CD4-positive, alpha-beta T cell treated with Interleukin-2 at 100 ng/mL for 4 hours (primary cell): ENCODE results near the gene HMX2.
A peak's percentile ranks its signal among the peaks of the same experiment; 100 is the strongest.
"Not testable (repeated sequence)": the region's sequence is repeated elsewhere in the genome, so short reads cannot be mapped to it uniquely, and the experiment has no call there.

ENCODE experiments used
- DNase-seq: peaks from one replicate; pipeline ENCODE4 v3.0.0-alpha.2; 2020; ENCODE audit warnings: low spot score

HMX2 gene

GRCh38 chr10:123151737-123152135 is 3.8 kb downstream of the HMX2 start:
- DNase-seq: no peak

DNA sequence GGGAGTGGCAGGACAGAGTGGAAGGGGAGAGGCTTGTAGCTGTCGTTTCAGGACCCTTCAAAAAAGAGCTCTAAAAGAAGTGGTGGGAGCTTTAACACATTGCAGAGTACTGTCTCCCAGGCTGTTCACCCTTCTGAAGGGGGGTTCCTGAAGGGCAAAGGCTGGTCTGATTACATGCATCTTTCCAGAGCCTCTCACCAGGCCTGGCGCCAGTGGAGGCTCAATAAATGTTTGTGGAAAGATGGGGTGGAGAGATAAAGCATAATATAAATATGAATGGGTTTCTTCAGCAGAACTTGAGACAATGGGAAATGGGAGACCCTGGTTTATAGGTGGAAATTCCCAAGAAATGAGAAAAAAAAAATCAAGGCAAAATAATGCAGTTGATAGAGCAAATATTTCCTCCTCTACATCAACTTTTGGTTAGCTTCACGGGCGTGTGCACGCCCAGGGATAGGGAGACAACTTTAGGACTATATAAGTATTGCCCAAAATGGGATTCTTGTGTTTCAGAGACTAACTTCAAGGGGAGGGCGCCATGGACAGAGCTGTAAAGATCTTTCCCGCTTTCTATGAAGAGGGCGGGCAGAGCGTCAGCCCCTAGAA is 5.7 kb downstream of the HMX2 start:
- DNase-seq: no peak

DNA sequence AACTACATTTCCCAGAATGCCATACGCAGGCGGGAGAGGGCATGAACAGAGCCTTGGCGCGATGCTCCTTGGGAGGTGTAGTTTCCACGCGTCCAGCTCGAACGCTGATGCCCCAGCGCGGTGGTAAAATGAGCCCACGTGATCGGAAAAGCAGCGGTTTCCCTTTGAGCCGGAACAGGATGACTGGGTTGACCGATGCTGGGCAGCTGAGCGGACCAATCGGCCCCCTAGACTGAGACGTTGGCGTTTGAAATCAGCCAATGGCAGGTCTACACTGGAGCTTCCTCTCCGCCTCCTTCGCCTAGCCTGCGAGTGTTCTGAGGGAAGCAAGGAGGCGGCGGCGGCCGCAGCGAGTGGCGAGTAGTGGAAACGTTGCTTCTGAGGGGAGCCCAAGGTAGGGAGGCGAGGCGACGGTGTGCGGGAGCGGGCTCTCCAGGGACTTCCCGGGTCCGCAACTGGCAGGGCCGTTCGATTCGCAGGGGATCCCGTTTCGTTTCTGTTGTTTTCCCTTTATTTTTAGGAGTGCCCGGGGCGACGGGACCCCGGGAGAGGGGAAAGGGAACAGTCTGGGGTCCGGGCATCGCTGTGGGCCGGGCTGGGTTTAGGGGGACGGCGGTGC is 6.3 kb downstream of the HMX2 start, which contains the start of gene BUB3:
BUB3 (plus strand) TSS at position 311 of the 619 bp plus-strand sequence. CDS start 516 bp downstream, outside the sequence.
- DNase-seq: peak; percentile 97

GRCh38 chr10:123154711-123155505 is 7.0 kb downstream of the HMX2 start:
- peak; percentile 27 for DNase-seq

- no peak for DNase-seq
These were observed 8.1 kb downstream of the HMX2 start for GRCh38 chr10:123156078-123156477.

DNA sequence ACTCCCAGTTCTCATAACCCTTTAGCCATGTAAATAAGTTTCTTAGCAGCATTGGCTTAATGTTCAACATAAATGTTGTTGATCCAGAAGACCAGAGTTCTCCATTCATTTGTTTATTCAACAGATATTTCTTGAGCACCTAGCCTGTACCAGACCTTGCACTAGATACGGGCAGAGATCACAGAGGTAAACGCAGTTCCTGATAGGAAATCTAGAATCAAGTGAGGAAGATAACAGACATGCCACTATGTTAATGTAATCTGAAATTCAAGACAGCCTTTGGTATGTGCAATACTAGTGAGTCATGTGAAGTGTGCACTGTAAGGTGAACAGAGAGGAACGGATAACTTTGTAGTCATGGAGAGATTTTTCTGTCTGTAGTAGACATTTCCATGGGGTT is 9.3 kb downstream of the HMX2 start:
- no peak for DNase-seq

DNA sequence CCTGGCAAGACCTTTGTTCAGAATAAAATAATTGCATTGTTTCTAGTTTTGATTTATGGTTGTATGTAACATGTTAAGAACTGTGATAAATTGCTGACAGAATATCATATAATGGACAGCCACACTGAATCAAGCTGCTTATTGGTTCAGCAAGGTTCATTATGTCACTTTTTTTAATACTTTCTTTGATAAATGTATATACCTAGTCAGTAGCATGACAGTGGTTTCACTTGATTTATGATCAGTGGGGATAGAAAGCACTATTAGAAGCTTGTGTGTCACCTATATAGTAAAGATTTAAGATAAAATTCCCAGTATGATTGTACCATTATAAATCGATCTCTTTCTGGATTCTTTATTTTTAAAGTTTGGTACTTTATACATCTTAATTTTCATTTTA is 10.7 kb downstream of the HMX2 start:
- DNase-seq: no peak

DNA sequence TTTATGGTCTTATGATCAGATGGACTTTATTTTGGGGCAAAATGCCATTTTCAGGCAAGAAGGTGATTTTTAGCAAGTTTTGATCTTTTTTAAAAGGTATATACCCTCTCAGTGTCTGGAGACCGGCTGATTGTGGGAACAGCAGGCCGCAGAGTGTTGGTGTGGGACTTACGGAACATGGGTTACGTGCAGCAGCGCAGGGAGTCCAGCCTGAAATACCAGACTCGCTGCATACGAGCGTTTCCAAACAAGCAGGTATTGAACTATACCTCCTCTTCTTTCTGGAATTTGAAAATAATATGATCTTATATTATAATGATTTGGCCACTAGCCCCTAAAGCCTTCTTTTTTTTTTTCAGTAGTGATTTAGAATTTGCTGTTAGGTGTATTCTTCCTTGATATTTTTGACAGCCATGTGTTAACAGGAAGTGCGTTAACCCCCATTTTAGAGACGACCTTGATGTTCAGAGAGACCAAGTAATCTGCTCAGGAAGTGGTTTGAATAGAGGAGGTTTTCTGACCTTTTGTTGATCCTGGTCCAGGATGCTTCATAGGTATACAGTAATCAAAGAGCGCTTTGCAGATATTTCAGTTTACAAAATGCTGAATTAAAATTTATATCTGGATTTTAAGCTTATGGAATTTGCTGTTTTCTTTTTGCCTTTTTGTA is 12.5 kb downstream of the HMX2 start:
- DNase-seq: peak; percentile 64

DNA sequence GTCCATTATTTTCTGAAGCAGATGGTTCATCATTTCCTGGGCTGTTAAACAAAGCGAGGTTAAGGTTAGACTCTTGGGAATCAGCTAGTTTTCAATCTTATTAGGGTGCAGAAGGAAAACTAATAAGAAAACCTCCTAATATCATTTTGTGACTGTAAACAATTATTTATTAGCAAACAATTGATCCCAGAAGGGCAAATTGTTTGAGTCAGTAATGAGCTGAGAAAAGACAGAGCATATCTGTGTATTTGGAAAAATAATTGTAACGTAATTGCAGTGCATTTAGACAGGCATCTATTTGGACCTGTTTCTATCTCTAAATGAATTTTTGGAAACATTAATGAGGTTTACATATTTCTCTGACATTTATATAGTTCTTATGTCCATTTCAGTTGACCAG is 16.4 kb downstream of the HMX2 start:
- no peak for DNase-seq

DNA sequence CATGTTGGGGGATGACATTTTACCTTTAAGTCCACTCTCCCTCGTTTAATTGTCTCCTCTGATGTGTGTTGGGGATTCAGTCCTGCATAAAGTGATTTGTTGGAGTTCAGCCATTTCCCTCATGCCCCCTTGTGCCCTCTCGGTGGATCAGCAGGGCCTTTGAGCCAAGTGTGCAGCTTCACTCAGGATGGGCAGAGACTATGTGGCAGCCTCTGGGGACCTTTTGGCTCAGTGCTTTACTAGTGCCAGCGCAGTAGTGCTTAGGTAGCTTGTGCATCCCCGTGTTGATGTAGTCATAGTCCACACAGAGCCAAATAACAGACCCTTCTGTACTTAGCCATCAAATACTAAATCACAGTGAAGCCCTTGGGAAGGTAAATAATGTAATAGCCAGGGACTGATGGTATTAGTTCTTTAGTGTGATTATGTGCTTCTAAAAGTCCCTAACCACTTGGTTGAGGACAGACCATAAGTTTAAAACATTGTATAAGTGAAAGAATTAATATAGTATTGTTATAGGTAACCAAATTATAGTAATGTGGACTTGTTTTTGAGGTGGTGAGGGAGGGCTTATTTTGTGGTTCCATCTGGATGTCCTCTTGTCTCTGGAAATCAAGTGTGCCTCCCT is 17.6 kb downstream of the HMX2 start:
- no peak for DNase-seq

DNA sequence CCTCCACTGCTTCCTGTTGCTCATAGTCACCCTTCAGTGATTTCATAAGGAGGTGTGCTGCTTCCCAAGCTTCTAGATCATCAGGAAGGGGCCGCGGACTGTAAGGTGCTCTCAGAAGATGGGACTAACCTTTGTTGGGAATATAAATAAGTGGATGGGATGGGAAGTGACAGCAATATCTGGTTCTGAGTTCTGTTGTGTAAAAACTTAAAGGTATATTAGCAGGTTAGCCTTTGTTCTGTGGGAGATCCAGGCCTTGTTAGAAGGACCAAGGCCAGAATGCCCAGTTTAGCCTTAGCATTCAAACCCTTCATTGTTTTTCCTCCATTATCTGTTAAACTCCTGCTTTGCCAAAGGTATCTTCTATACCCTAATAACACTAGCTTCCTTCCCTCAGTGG is 18.7 kb downstream of the HMX2 start:
- DNase-seq: no peak

- DNase-seq: no peak
These were observed 23.0 kb downstream of the HMX2 start for GRCh38 chr10:123170961-123171360.

GRCh38 chr10:123171616-123172015 is 23.7 kb downstream of the HMX2 start:
- DNase-seq: not testable (repeated sequence)

GRCh38 chr10:123175389-123176387 is 27.8 kb downstream of the HMX2 start:
- DNase-seq: no peak

DNA sequence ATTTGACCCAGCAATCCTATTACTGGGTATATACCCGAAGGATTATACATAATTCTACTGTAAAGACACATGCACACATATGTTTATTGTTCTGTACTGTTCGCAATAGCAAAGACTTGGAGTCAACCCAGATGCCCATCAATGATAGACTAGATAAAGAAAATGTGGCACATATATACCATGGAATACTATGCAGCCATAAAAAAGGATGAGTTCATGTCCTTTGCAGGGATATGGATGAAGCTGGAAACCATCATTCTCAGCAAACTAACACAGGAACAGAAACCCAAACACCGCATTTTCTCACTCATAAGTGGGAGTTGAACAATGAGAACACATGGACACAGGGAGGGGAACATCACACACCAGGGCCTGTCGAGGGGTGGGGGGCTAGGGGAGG is 30.5 kb downstream of the HMX2 start:
- DNase-seq: not testable (repeated sequence)

DNA sequence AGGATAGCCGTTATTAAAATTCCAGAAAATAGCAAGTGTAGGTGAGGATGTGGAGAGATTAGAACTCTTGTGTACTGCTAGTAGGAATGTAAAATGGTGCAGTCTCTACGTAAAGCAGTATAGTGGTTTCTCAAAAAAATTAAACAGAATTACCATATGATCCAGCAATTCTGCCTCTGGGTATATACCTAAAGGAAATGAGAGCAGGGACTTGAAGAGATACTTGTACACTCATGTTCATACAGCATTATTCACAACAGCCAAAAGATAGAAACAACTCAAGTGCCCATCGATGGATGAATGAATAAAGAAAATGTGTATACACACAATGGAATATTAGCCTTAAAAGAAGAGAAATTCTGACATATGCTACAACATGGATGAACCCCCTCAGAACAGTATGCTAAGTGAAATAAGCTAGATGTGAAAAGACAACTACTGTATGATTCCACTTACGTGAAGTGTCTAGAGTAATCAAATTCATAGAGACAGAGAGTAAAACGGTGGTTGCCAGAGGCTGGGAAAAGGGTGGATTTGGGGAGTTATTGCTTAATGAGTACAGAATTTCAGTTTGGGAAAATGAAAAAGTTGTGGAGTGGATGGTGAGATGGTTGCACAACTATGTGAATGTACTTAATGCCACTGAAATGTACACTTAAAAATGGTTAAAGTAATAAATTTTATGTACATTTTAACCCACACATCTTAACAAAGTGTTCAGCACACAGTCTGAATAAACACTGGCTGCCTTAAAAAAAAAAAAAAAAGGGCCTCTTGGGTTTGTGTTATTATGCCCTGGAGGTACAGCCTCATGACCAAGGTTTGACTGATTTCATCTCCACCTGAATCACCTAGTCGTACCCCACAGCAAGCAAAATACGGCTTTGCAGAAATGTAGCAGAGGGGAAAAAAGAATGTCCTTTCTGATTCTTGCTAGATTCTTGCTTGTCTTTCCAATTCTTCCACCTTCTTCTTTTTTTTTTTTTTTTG is 32.5 kb downstream of the HMX2 start:
- no peak for DNase-seq

DNA sequence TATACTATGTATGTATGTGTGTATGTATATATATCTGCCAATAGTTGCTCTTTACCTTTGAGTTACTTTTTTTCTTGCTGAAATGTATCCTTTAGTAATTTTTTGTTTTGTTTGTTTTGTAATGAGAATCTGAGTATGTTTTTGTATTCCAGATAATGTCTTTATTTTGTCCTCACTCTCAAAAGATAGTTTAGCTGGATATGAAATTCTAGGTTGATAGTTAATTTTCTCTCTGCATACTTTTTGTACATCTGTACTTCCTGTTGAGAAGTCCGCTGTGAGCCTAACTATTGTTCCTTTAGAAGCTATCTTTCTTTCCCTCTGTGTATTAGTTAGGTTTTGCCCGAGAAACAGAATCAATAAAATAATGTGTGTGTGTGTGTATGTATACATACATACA is 35.8 kb downstream of the HMX2 start:
- DNase-seq: no peak

GRCh38 chr10:123187781-123188180 is 39.8 kb downstream of the HMX2 start:
- no peak for DNase-seq

- DNase-seq: no peak
These were observed 44.0 kb downstream of the HMX2 start for GRCh38 chr10:123191886-123192285.

DNA sequence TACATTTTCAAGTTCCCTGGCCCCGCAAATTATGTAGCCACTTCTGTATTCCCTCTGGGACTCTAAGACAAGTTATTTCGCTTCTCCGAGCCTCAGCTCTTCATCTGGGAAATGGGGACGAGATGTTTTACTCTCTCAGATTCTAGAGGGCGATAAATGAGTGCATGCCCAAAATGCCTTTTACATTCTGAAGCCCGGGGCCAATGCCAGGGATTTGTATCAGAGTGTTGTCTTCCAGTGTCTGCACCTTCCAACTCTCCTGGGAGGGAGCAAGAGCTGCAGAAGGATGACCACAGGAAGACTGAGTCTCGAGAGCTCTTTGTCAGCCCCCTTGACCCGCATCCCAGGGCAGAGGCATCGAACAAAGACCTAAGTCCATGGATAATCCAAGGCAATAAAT is 46.1 kb downstream of the HMX2 start:
- no peak for DNase-seq
